HL-60 (cell line): Measurements from ENCODE around the gene CAMSAP3.

Experiments
- DNase-seq, 2 experiments: peaks; one replicate each; pipeline ENCODE4 v3.0.0-alpha.2; 2010 to 2020; ENCODE audit warnings: low read depth in 1 of 2, low spot score in 1 of 2
- H3K27ac ChIP-seq: fragments of 250-450 bp; sonication (Bioruptor Pico); replicated peaks from 2 replicates; pipeline ENCODE4 v1.5.1; 2020; ENCODE audit warnings: mild to moderate bottlenecking, moderate library complexity
- H3K27me3 ChIP-seq: fragments of 250-450 bp; sonication (Bioruptor Pico); 2 replicates; pipeline ENCODE4 v1.5.1; 2021; ENCODE audit warnings: mild to moderate bottlenecking, moderate library complexity; ENCODE audit not compliant: insufficient read depth, poor library complexity, severe bottlenecking
- H3K4me3 ChIP-seq: replicated peaks from 2 replicates; pipeline ENCODE4 v1.5.1; 2011; ENCODE audit warnings: mild to moderate bottlenecking, control low read depth, low read length; ENCODE audit not compliant: insufficient read depth
- CTCF ChIP-seq: IDR thresholded peaks from one replicate; pipeline ENCODE4 v1.5.1; 2011; ENCODE audit warnings: low read length, control low read depth, inconsistent platforms; ENCODE audit not compliant: insufficient read depth
- GABPA ChIP-seq: IDR thresholded peaks from 2 replicates; pipeline ENCODE4 v1.6.1; 2012; ENCODE audit warnings: low read depth
- POLR2AphosphoS5 ChIP-seq: IDR thresholded peaks from 2 replicates; pipeline ENCODE4 v1.6.1; 2012; ENCODE audit warnings: low read depth
- REST ChIP-seq: IDR thresholded peaks from 2 replicates; pipeline ENCODE4 v1.6.1; 2012; ENCODE audit warnings: low read depth; ENCODE audit not compliant: insufficient replicate concordance
- SPI1 ChIP-seq: IDR thresholded peaks from 2 replicates; pipeline ENCODE4 v1.6.1; 2012; ENCODE audit warnings: low read depth, mild to moderate bottlenecking, borderline replicate concordance

The CAMSAP3 gene

GRCh38 chr19:7554565-7554964, 41.1 kb upstream of the CAMSAP3 start:
- no peak overlapping the region for H3K4me3 ChIP-seq
- TF ChIP-seq REST (no peak), POLR2AphosphoS5 (no peak), GABPA (no peak), SPI1 (no peak), CTCF (no peak)
- no peaks in the 10 kb centered on the region for H3K27me3 ChIP-seq
- no peak overlapping the region for H3K27ac ChIP-seq
- DNase-seq, result no peak

- Histone ChIP-seq H3K4me3 (no peak overlapping the region), H3K27me3 (no peaks in the 10 kb centered on the region), H3K27ac (no peak overlapping the region)
- TF ChIP-seq SPI1 (no peak), REST (no peak), CTCF (no peak), POLR2AphosphoS5 (no peak), GABPA (no peak)
- DNase-seq, result no peak
Observed at GRCh38 chr19:7554990-7555864, 40.4 kb upstream of the CAMSAP3 start.

GRCh38 chr19:7556696-7557315, 38.9 kb upstream of the CAMSAP3 start:
- Histone ChIP-seq H3K27ac (no peak overlapping the region), H3K4me3 (no peak overlapping the region), H3K27me3 (no peaks in the 10 kb centered on the region)
- TF ChIP-seq POLR2AphosphoS5 (no peak), CTCF (no peak), SPI1 (no peak), GABPA (no peak), REST (no peak)
- no peak for DNase-seq
